ENCODE results near the gene ERN1. TPM values are rescaled to one million over a fixed set of nuclear protein-coding genes. Genes with fewer than 3 reads are reported as not detected.
A peak's percentile ranks its signal among the peaks of the same experiment; 100 is the strongest.

ERN1 gene
- total and polyA plus RNA-seq, 2 of the 13 experiments (the other 11 are each of a cell fraction or from before 2014, with no cell fraction given), result 6.0 to 12.7 TPM

DNA sequence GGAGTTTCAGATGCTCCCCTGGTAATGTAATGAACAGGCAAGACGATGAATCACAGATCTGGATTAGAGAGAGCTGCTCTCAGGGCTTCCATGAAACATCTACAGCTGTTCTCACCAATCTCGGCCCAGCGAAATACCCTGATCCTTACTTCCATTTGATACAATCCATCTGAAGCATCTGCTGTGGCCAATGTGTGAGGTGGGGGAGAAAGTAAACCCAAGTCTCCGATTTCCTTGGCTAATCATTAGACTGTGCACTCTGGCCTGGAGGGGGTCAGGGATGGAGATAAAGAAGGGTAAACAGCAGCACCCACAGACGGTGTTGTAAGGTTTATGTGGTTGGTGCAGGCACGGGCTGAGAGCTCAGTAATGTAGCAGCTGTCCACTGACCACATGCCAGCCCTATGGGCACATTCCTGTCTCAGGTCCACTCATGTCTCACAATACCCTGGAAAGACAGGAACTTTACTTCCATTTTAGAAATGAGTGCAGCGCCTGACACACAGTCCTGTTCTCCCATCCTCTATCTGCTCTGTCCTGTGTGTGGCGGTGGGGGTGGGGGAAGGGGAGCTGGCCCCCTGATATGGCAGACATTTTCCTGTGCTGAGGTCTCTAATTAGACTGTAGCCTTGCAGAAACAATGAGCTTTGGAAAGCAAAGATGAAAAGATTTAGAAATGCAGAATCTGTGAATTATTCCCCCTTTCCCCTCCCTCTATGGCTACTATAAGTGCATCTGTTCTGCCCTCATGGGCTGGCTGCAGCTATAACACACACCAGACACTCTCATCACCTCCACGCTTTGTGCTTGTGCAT lies 48.3 kb upstream of the ERN1 start (continued):
- TF ChIP-seq, protein P1, sequence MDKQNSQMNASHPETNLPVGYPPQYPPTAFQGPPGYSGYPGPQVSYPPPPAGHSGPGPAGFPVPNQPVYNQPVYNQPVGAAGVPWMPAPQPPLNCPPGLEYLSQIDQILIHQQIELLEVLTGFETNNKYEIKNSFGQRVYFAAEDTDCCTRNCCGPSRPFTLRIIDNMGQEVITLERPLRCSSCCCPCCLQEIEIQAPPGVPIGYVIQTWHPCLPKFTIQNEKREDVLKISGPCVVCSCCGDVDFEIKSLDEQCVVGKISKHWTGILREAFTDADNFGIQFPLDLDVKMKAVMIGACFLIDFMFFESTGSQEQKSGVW (CRISPR knock-in tag; IDR thresholded peaks at IDR 0.05; ENCODE audit: borderline replicate concordance), result no peak
- no peak for TF ChIP-seq ZNF44 (CRISPR knock-in tag; IDR thresholded peaks at IDR 0.05)
- TF ChIP-seq KDM5B (CRISPR knock-in tag; IDR thresholded peaks at IDR 0.05; ENCODE audit: borderline replicate concordance), result peak; percentile 66; the same call in 1 of the 2 replicates
- no peak for TF ChIP-seq MTA3 (CRISPR knock-in tag; IDR thresholded peaks at IDR 0.05)
- no peak for TF ChIP-seq ZEB1 (IDR thresholded peaks at IDR 0.05; ENCODE audit: insufficient replicate concordance, low read depth)
- TF ChIP-seq KDM1A (CRISPR knock-in tag; IDR thresholded peaks at IDR 0.05), result peak; percentile 94
- TF ChIP-seq ZNF256 (CRISPR knock-in tag; conservative IDR thresholded peaks at IDR 0.05), result no peak
- TF ChIP-seq, protein P2, sequence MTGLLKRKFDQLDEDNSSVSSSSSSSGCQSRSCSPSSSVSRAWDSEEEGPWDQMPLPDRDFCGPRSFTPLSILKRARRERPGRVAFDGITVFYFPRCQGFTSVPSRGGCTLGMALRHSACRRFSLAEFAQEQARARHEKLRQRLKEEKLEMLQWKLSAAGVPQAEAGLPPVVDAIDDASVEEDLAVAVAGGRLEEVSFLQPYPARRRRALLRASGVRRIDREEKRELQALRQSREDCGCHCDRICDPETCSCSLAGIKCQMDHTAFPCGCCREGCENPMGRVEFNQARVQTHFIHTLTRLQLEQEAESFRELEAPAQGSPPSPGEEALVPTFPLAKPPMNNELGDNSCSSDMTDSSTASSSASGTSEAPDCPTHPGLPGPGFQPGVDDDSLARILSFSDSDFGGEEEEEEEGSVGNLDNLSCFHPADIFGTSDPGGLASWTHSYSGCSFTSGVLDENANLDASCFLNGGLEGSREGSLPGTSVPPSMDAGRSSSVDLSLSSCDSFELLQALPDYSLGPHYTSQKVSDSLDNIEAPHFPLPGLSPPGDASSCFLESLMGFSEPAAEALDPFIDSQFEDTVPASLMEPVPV (CRISPR knock-in tag; IDR thresholded peaks at IDR 0.05), result no peak
- TF ChIP-seq ZBTB38 (CRISPR knock-in tag; IDR thresholded peaks at IDR 0.05), result 0 out of 2 replicates have a peak, but pooled peaks have one; percentile 51
- TF ChIP-seq ZBTB1 (CRISPR knock-in tag; IDR thresholded peaks at IDR 0.05; ENCODE audit: borderline replicate concordance), result no peak
- no peak for TF ChIP-seq E2F1 (CRISPR knock-in tag; IDR thresholded peaks at IDR 0.05)
- no peak for TF ChIP-seq KDM5A (IDR thresholded peaks at IDR 0.05; ENCODE audit: borderline replicate concordance, low read length)
- peak; percentile 82 for TF ChIP-seq SAFB2 (CRISPR knock-in tag; IDR thresholded peaks at IDR 0.05; ENCODE audit: borderline replicate concordance, low read depth)
- TF ChIP-seq ZNF441 (CRISPR knock-in tag; IDR thresholded peaks at IDR 0.05; ENCODE audit: borderline replicate concordance), result no peak
- TF ChIP-seq PHB2 (IDR thresholded peaks at IDR 0.05; ENCODE audit: partially characterized antibody), result no peak
- no peak for TF ChIP-seq ZFP37 (CRISPR knock-in tag; IDR thresholded peaks at IDR 0.05; ENCODE audit: borderline replicate concordance)
- TF ChIP-seq ZBTB34 (CRISPR knock-in tag; IDR thresholded peaks at IDR 0.05), result no peak
- peak; percentile 69; the same call in 1 of the 2 replicates for TF ChIP-seq KMT2B (CRISPR knock-in tag; IDR thresholded peaks at IDR 0.05)
- TF ChIP-seq TBL1XR1 (IDR thresholded peaks at IDR 0.05; ENCODE audit: borderline replicate concordance, low read length, partially characterized antibody), result no peak
- TF ChIP-seq, protein P3, sequence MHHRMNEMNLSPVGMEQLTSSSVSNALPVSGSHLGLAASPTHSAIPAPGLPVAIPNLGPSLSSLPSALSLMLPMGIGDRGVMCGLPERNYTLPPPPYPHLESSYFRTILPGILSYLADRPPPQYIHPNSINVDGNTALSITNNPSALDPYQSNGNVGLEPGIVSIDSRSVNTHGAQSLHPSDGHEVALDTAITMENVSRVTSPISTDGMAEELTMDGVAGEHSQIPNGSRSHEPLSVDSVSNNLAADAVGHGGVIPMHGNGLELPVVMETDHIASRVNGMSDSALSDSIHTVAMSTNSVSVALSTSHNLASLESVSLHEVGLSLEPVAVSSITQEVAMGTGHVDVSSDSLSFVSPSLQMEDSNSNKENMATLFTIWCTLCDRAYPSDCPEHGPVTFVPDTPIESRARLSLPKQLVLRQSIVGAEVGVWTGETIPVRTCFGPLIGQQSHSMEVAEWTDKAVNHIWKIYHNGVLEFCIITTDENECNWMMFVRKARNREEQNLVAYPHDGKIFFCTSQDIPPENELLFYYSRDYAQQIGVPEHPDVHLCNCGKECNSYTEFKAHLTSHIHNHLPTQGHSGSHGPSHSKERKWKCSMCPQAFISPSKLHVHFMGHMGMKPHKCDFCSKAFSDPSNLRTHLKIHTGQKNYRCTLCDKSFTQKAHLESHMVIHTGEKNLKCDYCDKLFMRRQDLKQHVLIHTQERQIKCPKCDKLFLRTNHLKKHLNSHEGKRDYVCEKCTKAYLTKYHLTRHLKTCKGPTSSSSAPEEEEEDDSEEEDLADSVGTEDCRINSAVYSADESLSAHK (CRISPR knock-in tag; IDR thresholded peaks at IDR 0.05; ENCODE audit: borderline replicate concordance), result no peak
- TF ChIP-seq ZNF317 (CRISPR knock-in tag; IDR thresholded peaks at IDR 0.05), result no peak
- TF ChIP-seq SRSF9 (IDR thresholded peaks at IDR 0.05; ENCODE audit: borderline replicate concordance, insufficient read depth, low read depth, low read length, poor library complexity, severe bottlenecking), result no peak

Data from HepG2 (cell line).